Measurements from ENCODE around the gene CHIC2.
"Not testable (repeated sequence)": the region's sequence is repeated elsewhere in the genome, so short reads cannot be mapped to it uniquely, and the experiment has no call there.

The CHIC2 gene

DNA sequence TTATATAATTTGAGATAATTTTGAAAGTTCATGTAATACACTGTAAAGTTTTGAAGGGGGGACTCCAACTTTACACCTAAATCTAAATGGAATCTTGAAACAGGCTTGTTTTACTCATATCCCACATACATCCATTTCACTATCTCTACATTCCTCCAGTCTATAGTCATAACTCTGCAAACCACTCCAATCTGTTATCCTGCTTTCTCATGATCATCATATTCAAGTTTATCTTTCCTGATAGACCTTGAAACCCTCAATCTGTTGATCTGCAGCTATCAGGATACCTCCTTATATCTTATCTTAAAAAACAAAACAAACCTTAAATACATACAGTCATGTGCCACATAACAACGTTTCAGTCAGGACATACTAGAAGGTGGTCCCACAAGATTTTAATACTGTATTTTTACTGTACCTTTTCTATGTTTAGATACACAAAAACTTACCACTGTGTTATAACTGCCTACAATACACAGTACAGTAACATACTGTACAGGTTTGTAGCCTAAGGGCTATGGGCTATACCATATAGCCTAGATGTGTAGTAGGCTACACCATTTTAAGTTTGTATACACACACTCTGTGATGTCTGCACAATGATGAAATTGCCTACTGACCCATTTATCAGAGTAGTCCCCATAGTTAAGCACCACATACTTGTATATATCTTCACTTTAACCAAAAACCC, 14.0 kb downstream of the CHIC2 start:
- H3K4me3 ChIP-seq (ENCODE audit: low read depth, low read length) = no peak overlapping the region
- in situ Hi-C loops (cut with HindIII; ENCODE audit: low sequenced_read_pairs) = no loop called here
- TF ChIP-seq, protein P1, sequence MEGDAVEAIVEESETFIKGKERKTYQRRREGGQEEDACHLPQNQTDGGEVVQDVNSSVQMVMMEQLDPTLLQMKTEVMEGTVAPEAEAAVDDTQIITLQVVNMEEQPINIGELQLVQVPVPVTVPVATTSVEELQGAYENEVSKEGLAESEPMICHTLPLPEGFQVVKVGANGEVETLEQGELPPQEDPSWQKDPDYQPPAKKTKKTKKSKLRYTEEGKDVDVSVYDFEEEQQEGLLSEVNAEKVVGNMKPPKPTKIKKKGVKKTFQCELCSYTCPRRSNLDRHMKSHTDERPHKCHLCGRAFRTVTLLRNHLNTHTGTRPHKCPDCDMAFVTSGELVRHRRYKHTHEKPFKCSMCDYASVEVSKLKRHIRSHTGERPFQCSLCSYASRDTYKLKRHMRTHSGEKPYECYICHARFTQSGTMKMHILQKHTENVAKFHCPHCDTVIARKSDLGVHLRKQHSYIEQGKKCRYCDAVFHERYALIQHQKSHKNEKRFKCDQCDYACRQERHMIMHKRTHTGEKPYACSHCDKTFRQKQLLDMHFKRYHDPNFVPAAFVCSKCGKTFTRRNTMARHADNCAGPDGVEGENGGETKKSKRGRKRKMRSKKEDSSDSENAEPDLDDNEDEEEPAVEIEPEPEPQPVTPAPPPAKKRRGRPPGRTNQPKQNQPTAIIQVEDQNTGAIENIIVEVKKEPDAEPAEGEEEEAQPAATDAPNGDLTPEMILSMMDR (IDR thresholded peaks at IDR 0.05; ENCODE audit: low read depth, low read length) = no peak
- DNase-seq (ENCODE audit: low read depth, low spot score) = peak; percentile 48

DNA sequence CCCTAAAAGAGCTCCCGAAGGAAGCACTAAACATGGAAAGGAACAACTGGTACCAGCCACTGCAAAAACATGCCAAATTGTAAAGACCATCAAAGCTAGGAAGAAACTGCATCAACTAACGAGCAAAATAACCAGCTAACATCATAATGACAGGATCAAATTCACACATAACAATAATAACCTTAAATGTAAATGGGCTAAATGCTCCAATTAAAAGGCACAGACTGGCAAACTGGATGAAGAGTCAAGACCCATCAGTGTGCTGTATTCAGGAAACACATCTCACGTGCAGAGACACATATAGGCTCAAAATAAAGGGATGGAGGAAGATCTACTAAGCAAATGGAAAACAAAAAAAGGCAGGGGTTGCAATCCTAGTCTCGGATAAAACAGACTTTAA, 20.8 kb downstream of the CHIC2 start:
- DNase-seq (ENCODE audit: low read depth, low spot score); in situ Hi-C loops (cut with HindIII; ENCODE audit: low sequenced_read_pairs); H3K4me3 ChIP-seq (ENCODE audit: low read depth, low read length): not testable (repeated sequence)

DNA sequence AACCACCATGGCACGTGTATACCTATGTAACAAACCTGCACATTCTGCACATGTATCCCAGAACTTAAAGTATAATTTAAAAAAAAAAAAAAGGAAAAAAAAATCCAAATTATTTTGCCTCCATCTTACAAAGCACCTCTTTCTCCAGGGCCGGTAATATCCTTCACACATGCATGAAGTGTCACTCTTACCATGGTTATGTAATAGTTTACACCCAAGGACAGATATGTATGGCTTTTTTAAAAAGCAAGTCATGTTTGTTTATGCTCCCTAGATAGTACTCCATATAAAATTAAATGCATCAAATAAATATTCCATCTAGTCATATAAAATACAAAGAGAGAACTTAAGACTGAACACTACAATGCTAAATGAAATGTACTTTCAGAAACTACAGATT, 22.5 kb downstream of the CHIC2 start:
- in situ Hi-C loops (cut with HindIII; ENCODE audit: low sequenced_read_pairs) = no loop called here
- TF ChIP-seq, protein P1 (IDR thresholded peaks at IDR 0.05; ENCODE audit: low read depth, low read length) = no peak
- DNase-seq (ENCODE audit: low read depth, low spot score) = no peak
- no peak overlapping the region for H3K4me3 ChIP-seq (ENCODE audit: low read depth, low read length)

DNA sequence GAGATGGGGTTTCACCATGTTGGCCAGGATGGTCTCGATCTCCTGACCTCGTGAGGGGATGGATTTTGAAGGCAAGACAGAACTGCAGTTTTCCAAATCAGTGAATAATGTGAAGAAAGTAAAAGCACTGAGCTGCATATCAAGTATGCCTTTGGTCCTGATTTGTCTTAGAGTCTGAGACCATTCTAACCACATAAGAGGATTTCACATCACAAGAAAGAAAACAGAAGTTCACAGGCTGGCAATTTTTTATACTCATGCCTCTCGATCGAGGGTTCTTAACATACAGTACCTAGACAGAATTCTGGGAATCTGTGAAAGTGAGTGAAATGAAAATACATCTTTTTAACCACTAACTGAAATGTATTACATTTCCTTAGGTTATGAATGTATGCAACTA, 23.3 kb downstream of the CHIC2 start:
- no peak overlapping the region for H3K4me3 ChIP-seq (ENCODE audit: low read depth, low read length)
- no peak for DNase-seq (ENCODE audit: low read depth, low spot score)
- TF ChIP-seq, protein P1 (IDR thresholded peaks at IDR 0.05; ENCODE audit: low read depth, low read length) = no peak
- in situ Hi-C loops (cut with HindIII; ENCODE audit: low sequenced_read_pairs) = no loop called here

DNA sequence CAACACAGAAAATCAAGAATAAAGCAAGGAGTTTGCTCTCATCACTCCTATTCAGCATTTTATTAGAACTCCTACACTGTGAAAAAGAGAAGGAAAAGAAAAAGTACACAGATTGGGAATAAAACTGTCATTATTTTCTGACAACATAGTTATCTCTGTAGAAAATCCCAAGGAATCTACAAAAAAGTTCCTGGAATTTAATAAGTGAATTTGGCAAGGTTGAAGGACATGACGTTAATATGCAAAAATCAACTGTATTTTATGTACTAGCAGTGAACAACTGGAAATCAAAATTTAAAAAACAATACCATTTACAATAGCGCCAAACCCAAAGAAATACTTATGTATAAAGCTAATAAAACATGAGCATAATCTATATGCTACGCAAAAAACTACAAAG, 26.3 kb downstream of the CHIC2 start:
- no peak for DNase-seq (ENCODE audit: low read depth, low spot score)
- in situ Hi-C loops (cut with HindIII; ENCODE audit: low sequenced_read_pairs) = no loop called here
- H3K4me3 ChIP-seq (ENCODE audit: low read depth, low read length) = no peak overlapping the region
- TF ChIP-seq, protein P1 (IDR thresholded peaks at IDR 0.05; ENCODE audit: low read depth, low read length) = no peak

DNA sequence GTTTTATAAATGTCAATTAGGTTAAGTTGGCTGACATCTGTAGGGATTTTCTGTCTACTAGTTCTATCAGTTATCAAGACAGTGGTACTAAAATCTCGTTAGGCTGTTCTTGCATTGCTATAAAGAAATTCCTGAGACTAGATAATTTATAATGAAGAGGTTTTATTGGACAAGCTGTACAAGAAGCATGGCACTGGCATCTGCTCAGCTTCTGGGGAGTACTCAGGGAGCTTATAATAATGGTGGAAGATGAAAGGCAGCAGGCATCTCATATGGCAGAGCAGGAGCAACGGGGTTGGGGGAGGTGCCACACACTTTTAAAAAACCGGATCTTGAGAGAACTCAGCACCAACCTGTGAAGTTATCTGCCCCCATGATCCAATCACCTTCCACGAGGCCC, 28.2 kb downstream of the CHIC2 start:
- in situ Hi-C loops (cut with HindIII; ENCODE audit: low sequenced_read_pairs) = no loop called here
- TF ChIP-seq, protein P1 (IDR thresholded peaks at IDR 0.05; ENCODE audit: low read depth, low read length) = no peak

DNA sequence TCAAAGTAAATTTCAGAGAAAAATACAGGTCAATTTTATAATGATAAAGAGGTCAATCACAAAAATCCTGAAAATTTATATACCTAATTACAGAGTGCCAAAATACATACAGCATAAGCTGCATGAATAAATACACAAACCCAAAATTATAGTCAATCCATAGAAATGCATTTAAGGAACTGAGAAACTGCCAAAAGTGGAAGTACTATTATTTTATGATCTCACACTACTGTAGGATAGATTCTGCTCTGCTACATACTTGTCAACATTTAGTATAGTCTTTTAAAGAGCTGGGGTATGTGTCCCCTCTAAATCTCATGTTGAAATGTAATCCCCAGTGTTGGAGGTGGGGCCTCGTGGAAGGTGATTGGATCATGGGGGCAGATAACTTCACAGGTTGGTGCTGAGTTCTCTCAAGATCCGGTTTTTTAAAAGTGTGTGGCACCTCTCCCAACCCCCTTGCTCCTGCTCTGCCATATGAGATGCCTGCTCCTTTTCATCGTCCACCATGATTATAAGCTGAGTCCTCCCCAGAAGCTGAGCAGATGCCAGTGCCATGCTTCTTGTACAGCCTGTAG, 31.8 kb downstream of the CHIC2 start:
- TF ChIP-seq, protein P1 (IDR thresholded peaks at IDR 0.05; ENCODE audit: low read depth, low read length) = no peak
- in situ Hi-C loops (cut with HindIII; ENCODE audit: low sequenced_read_pairs) = no loop called here
- H3K4me3 ChIP-seq (ENCODE audit: low read depth, low read length) = no peak overlapping the region
- peak; percentile 16 for DNase-seq (ENCODE audit: low read depth, low spot score)

More for the DNA sequence above, 28.2 kb downstream of the CHIC2 start:
- no peak for DNase-seq (ENCODE audit: low read depth, low spot score)
- H3K4me3 ChIP-seq (ENCODE audit: low read depth, low read length) = no peak overlapping the region
